Left renal cortex interstitium (tissue), 4 donors: ENCODE measurements around the gene ICE2. TPM values are rescaled to one million over a fixed set of nuclear protein-coding genes. Genes with fewer than 3 reads are reported as not detected.

ENCODE experiments used
- DNase-seq, 4 donors: peaks; one replicate each; pipeline ENCODE4 v3.0.0-alpha.2; 2013; ENCODE audit warnings: low read depth in 4 of 4, low spot score in 2 of 4, missing footprints in 1 of 4
- polyA plus RNA-seq, 4 donors: library from polyadenylated mRNA; unstranded; fragments of 120-200 nt; gene quantifications; one replicate each; pipeline ENCODE4 v1.2.1, GENCODE V29; 2013; ENCODE audit not compliant: insufficient read length in 4 of 4

ICE2 gene
- polyA plus RNA-seq, 4 donors: 71.9 to 92.9 (median 88.2) TPM

- DNase-seq: no peak
These were observed 87.1 kb downstream of the ICE2 start for GRCh38 chr15:60391722-60392315.

GRCh38 chr15:60390871-60391501, 88.0 kb downstream of the ICE2 start:
- no peak for DNase-seq

- DNase-seq: no peak
These were observed 88.7 kb downstream of the ICE2 start for GRCh38 chr15:60390231-60390630.

GRCh38 chr15:60389261-60390077, 89.5 kb downstream of the ICE2 start:
- DNase-seq: no peak

- no peak for DNase-seq
These were observed 91.6 kb downstream of the ICE2 start for GRCh38 chr15:60387321-60387720.

- DNase-seq: no peak
These were observed 92.3 kb downstream of the ICE2 start for GRCh38 chr15:60386615-60387014.

GRCh38 chr15:60385620-60386552, 93.1 kb downstream of the ICE2 start:
- no peak for DNase-seq

- no peak for DNase-seq
These were observed 94.3 kb downstream of the ICE2 start for GRCh38 chr15:60384526-60385126.

GRCh38 chr15:60384053-60384452, 94.9 kb downstream of the ICE2 start:
- no peak for DNase-seq

GRCh38 chr15:60382773-60383674, 95.9 kb downstream of the ICE2 start:
- no peak for DNase-seq

GRCh38 chr15:60381148-60381788, 97.7 kb downstream of the ICE2 start:
- no peak for DNase-seq

- DNase-seq: no peak
These were observed 99.2 kb downstream of the ICE2 start for GRCh38 chr15:60379525-60380274.

- DNase-seq: no peak
These were observed 99.8 kb downstream of the ICE2 start for GRCh38 chr15:60379185-60379524.

- no peak for DNase-seq
These were observed 102.3 kb downstream of the ICE2 start for GRCh38 chr15:60376677-60377095.

- no peak for DNase-seq
These were observed 103.6 kb downstream of the ICE2 start for GRCh38 chr15:60375306-60375705.

- DNase-seq: no peak
These were observed 104.3 kb downstream of the ICE2 start for GRCh38 chr15:60374628-60375081.

GRCh38 chr15:60374209-60374608, 104.7 kb downstream of the ICE2 start:
- no peak for DNase-seq

GRCh38 chr15:60373745-60374144, 105.2 kb downstream of the ICE2 start:
- DNase-seq: no peak
